H9 (cell line): ENCODE measurements around the gene NRCAM. TPM values are rescaled to one million over a fixed set of nuclear protein-coding genes. Genes with fewer than 3 reads are reported as not detected.

ENCODE experiments used
- DNase-seq: peaks from one replicate; pipeline ENCODE4 v3.0.0-alpha.2; 2017
- H2AFZ ChIP-seq: one replicate; pipeline ENCODE4 v1.6.1; 2013; ENCODE audit warnings: mild to moderate bottlenecking, low read length, control low read depth, moderate library complexity
- H2AK5ac ChIP-seq: 2 replicates; pipeline ENCODE4 v1.6.1; 2013; ENCODE audit warnings: low read length, control low read depth, mixed read lengths; ENCODE audit not compliant: insufficient read length
- H2BK120ac ChIP-seq: one replicate; pipeline ENCODE4 v1.6.1; 2013; ENCODE audit warnings: low read depth, mild to moderate bottlenecking, low read length, control low read depth, inconsistent platforms; ENCODE audit not compliant: poor library complexity, severe bottlenecking
- H2BK12ac ChIP-seq: 2 replicates; pipeline ENCODE4 v1.6.1; 2013; ENCODE audit warnings: low read length, control low read depth, mixed read lengths, low read depth; ENCODE audit not compliant: insufficient read length
- H2BK15ac ChIP-seq: 2 replicates; pipeline ENCODE4 v1.6.1; 2013; ENCODE audit warnings: low read depth, low read length, control low read depth
- H2BK20ac ChIP-seq: one replicate; pipeline ENCODE4 v1.6.1; 2013; ENCODE audit warnings: low read depth, mild to moderate bottlenecking, low read length, control low read depth, inconsistent platforms; ENCODE audit not compliant: poor library complexity, severe bottlenecking
- H2BK5ac ChIP-seq: 2 replicates; pipeline ENCODE4 v1.6.1; 2013; ENCODE audit warnings: low read length, control low read depth, mixed read lengths; ENCODE audit not compliant: insufficient read length
- H3K14ac ChIP-seq: 2 replicates; pipeline ENCODE4 v1.6.1; 2013; ENCODE audit warnings: low read length, control low read depth; ENCODE audit not compliant: insufficient read depth
- H3K18ac ChIP-seq: 2 replicates; pipeline ENCODE4 v1.6.1; 2013; ENCODE audit warnings: low read depth, mild to moderate bottlenecking, mixed read lengths, low read length, control low read depth; ENCODE audit not compliant: insufficient read length
- H3K23ac ChIP-seq: 2 replicates; pipeline ENCODE4 v1.6.1; 2013; ENCODE audit warnings: low read length, control low read depth, mixed read lengths, low read depth; ENCODE audit not compliant: insufficient read length
- H3K23me2 ChIP-seq: 2 replicates; pipeline ENCODE4 v1.6.1; 2013; ENCODE audit warnings: low read depth, mild to moderate bottlenecking, mixed read lengths, low read length, control low read depth; ENCODE audit not compliant: insufficient read length, poor library complexity, severe bottlenecking
- H3K27ac ChIP-seq: 2 replicates; pipeline ENCODE4 v1.5.1; 2013; ENCODE audit warnings: low read length, control low read depth, mixed read lengths, low read depth; ENCODE audit not compliant: insufficient read length
- H3K27me3 ChIP-seq: 2 replicates; pipeline ENCODE4 v1.6.1; 2013; ENCODE audit warnings: low read length, control low read depth, inconsistent platforms; ENCODE audit not compliant: insufficient read depth
- H3K4ac ChIP-seq: 2 replicates; pipeline ENCODE4 v1.6.1; 2013; ENCODE audit warnings: low read depth, mild to moderate bottlenecking, control low read depth, inconsistent platforms, low read length, moderate library complexity
- H3K4me1 ChIP-seq: 2 replicates; pipeline ENCODE4 v1.6.1; 2013; ENCODE audit warnings: low read length, control low read depth, inconsistent platforms; ENCODE audit not compliant: insufficient read depth
- H3K4me2 ChIP-seq: 2 replicates; pipeline ENCODE4 v1.6.1; 2013; ENCODE audit warnings: low read length, control low read depth, mixed read lengths; ENCODE audit not compliant: insufficient read length, insufficient read depth
- H3K56ac ChIP-seq: 2 replicates; pipeline ENCODE4 v1.6.1; 2013; ENCODE audit warnings: low read depth, mild to moderate bottlenecking, mixed read lengths, low read length, control low read depth; ENCODE audit not compliant: insufficient read length
- H3K79me1 ChIP-seq: 2 replicates; pipeline ENCODE4 v1.6.1; 2013; ENCODE audit warnings: low read depth, mild to moderate bottlenecking, moderate library complexity, low read length, control low read depth, inconsistent platforms; ENCODE audit not compliant: insufficient read depth, poor library complexity, severe bottlenecking
- H3K79me2 ChIP-seq: 2 replicates; pipeline ENCODE4 v1.6.1; 2013; ENCODE audit warnings: low read length, control low read depth, inconsistent platforms; ENCODE audit not compliant: insufficient read depth
- H3K9ac ChIP-seq: 2 replicates; pipeline ENCODE4 v1.6.1; 2013; ENCODE audit warnings: low read length, control low read depth, mixed read lengths; ENCODE audit not compliant: insufficient read length; ENCODE audit errors: extremely low read depth
- H3K9me3 ChIP-seq: one replicate; pipeline ENCODE4 v1.6.1; 2013; ENCODE audit warnings: low read depth, low read length, inconsistent platforms; ENCODE audit not compliant: control insufficient read depth
- H3T11ph ChIP-seq: one replicate; pipeline ENCODE4 v1.6.1; 2013; ENCODE audit warnings: mild to moderate bottlenecking, low read length, control low read depth, inconsistent platforms
- H4K20me1 ChIP-seq: one replicate; pipeline ENCODE4 v1.6.1; 2013; ENCODE audit not compliant: control insufficient read depth, insufficient read length, insufficient read depth
- H4K5ac ChIP-seq: 2 replicates; pipeline ENCODE4 v1.6.1; 2013; ENCODE audit warnings: low read depth, mild to moderate bottlenecking, mixed read lengths, low read length, control low read depth; ENCODE audit not compliant: insufficient read length
- H4K8ac ChIP-seq: replicated peaks from 2 replicates; pipeline ENCODE4 v1.6.1; 2013; ENCODE audit warnings: low read length, control low read depth, mixed read lengths, low read depth; ENCODE audit not compliant: insufficient read length
- H4K91ac ChIP-seq: 2 replicates; pipeline ENCODE4 v1.6.1; 2013; ENCODE audit warnings: low read depth, mild to moderate bottlenecking, moderate library complexity, mixed read lengths, low read length, control low read depth; ENCODE audit not compliant: insufficient read length
- H3K27ac Mint-ChIP-seq, 3 experiments: 2 replicates in 2 of 3; 3 replicates in 1 of 3; pipeline ENCODE4 v1.8.0; 2020 to 2021; ENCODE audit warnings: mixed read lengths in 3 of 3, mild to moderate bottlenecking in 1 of 3, moderate library complexity in 1 of 3
- H3K27me3 Mint-ChIP-seq: 2 replicates; pipeline ENCODE4 v1.8.0; 2021; ENCODE audit warnings: low read depth, mild to moderate bottlenecking, moderate library complexity, mixed read lengths
- H3K36me3 Mint-ChIP-seq, 3 experiments: 2 replicates in 2 of 3; 3 replicates in 1 of 3; pipeline ENCODE4 v1.8.0; 2020 to 2021; ENCODE audit warnings: low read depth in 3 of 3, mixed read lengths in 3 of 3; ENCODE audit not compliant: insufficient read depth in 1 of 3
- H3K4me1 Mint-ChIP-seq, 2 experiments: 2 replicates each; pipeline ENCODE4 v1.8.0; 2020; ENCODE audit warnings: mixed read lengths in 2 of 2
- H3K4me3 Mint-ChIP-seq, 2 experiments: 2 replicates in 1 of 2; 3 replicates in 1 of 2; pipeline ENCODE4 v1.8.0; 2020 to 2021; ENCODE audit warnings: mild to moderate bottlenecking in 2 of 2, mixed read lengths in 2 of 2, moderate library complexity in 1 of 2
- H3K9me3 Mint-ChIP-seq, 2 experiments: 2 replicates in 1 of 2; 3 replicates in 1 of 2; pipeline ENCODE4 v1.8.0; 2020; ENCODE audit warnings: mild to moderate bottlenecking in 2 of 2, mixed read lengths in 2 of 2, moderate library complexity in 1 of 2
- WGBS: extraction: QIAGEN DNeasy Blood & Tissue Kit; methylation state at CpG from one replicate; pipeline ENCODE4 v1.1.7; 2013; ENCODE audit warnings: missing lambda C conversion rate, low lambda C conversion rate, mixed read lengths; ENCODE audit not compliant: insufficient read length; ENCODE audit errors: extremely low coverage; 5-methylcytosine and 5-hydroxymethylcytosine counted together
- total RNA-seq: library from RNA; stranded (reverse); gene quantifications from 2 replicates; pipeline ENCODE4 v1.2.1, GENCODE V29; 2021
- TF ChIP-seq, protein P1 (sequence below): fragments of 200-600 bp; sonication (generic); conservative IDR thresholded peaks from 3 replicates; pipeline ENCODE4 v1.8.0; 2021; ENCODE audit warnings: antibody characterized with exemption, mild to moderate bottlenecking

NRCAM gene
- total RNA-seq, 1 experiment from 2014 or later: 2.3 TPM

DNA sequence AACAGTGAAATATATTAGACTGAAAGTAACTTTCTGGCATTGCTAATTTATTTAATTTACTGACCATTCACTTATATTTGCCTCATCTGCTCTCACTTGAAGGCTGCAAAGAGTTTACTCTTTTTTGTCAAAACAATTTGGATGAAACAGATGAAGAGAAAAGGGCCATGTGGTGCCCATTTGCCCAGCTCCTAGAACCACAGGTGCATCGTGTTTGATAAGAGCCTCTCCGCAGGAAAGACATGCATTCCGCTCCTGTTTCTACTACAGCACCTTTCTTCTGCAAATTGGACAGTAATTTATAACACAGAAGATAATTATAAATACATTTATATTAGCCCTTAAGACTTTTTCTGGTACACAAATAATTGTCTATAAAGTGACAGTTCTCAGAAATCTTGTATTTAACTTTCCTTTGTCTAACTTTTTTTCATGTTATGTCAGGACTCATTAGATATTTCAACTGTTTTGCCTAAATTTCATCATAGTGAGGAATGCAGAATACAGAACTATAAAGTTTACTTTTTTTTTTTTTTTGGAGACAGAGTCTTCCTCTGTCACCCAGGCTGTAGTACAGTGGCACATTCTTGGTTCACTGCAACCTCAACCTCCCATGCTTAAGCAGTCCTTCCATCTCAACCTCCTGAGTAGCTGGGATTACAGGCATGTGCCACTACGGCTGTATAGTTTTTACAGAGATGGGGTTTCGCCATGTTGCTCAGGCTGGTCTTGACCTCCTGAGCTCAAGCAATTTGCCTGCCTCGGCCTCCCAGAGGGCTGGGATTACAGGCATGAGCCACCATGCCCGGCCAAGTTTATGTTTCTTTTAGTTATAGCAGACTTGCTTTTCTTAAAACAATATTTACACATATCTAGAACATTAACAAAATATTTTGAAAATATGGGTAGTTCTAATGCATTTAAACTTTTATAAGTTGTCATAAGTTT lies 326.9 kb downstream of the NRCAM start:
- WGBS: no CpG with 5 or more reads among the region's 7 CpGs
- H3K79me1 ChIP-seq: no peaks in the 10 kb centered on the region
- H3K4me1 Mint-ChIP-seq: peaks cover 5 to 9% of the 10 kb centered on the region in 2 experiments

More for the DNA sequence above, 326.9 kb downstream of the NRCAM start:
- no peaks in the 10 kb centered on the region for H3K36me3 Mint-ChIP-seq
- Histone ChIP-seq H3K79me2 (no peaks in the 10 kb centered on the region), H4K20me1 (no peaks in the 10 kb centered on the region), H3K56ac (no peak overlapping the region), H2BK15ac (no peak overlapping the region), H3K27me3 (no peaks in the 10 kb centered on the region), H2BK20ac (no peak overlapping the region), H3K4me2 (no peak overlapping the region), H3K23ac (no peak overlapping the region), H2AK5ac (no peak overlapping the region), H3K14ac (no peak overlapping the region), H3K27ac (no peak overlapping the region), H3K23me2 (no peaks in the 10 kb centered on the region), H4K91ac (no peak overlapping the region), H3K9me3 (no peaks in the 10 kb centered on the region), H4K8ac (no peak overlapping the region), H3K9ac (no peak overlapping the region), H3K4ac (no peak overlapping the region), H3K18ac (no peak overlapping the region), H2BK12ac (no peak overlapping the region), H2BK5ac (no peak overlapping the region), H2BK120ac (no peak overlapping the region), H3T11ph (no peak overlapping the region), H4K5ac (no peak overlapping the region), H3K4me1 (no peaks in the 10 kb centered on the region), H2AFZ (no peak overlapping the region)
- peaks cover 1% of the 10 kb centered on the region; the same call in 1 of the 2 replicates for H3K27me3 Mint-ChIP-seq
- H3K4me3 Mint-ChIP-seq: no peak overlapping the region
- TF ChIP-seq, protein P1, sequence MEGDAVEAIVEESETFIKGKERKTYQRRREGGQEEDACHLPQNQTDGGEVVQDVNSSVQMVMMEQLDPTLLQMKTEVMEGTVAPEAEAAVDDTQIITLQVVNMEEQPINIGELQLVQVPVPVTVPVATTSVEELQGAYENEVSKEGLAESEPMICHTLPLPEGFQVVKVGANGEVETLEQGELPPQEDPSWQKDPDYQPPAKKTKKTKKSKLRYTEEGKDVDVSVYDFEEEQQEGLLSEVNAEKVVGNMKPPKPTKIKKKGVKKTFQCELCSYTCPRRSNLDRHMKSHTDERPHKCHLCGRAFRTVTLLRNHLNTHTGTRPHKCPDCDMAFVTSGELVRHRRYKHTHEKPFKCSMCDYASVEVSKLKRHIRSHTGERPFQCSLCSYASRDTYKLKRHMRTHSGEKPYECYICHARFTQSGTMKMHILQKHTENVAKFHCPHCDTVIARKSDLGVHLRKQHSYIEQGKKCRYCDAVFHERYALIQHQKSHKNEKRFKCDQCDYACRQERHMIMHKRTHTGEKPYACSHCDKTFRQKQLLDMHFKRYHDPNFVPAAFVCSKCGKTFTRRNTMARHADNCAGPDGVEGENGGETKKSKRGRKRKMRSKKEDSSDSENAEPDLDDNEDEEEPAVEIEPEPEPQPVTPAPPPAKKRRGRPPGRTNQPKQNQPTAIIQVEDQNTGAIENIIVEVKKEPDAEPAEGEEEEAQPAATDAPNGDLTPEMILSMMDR: no peak
- H3K27ac Mint-ChIP-seq: no peak overlapping the region
- no peak for DNase-seq
- H3K9me3 Mint-ChIP-seq: no peaks in the 10 kb centered on the region
